Type B pancreatic cell (in vitro differentiated cells): ENCODE data around the gene STAG1. TPM values are rescaled to one million over a fixed set of nuclear protein-coding genes. Genes with fewer than 3 reads are reported as not detected.
A peak's percentile ranks its signal among the peaks of the same experiment; 100 is the strongest.
"Not testable (repeated sequence)": the region's sequence is repeated elsewhere in the genome, so short reads cannot be mapped to it uniquely, and the experiment has no call there.

Source experiments
- DNase-seq: peaks from one replicate; pipeline ENCODE4 v3.0.0; 2021; ENCODE audit warnings: mixed read lengths; ENCODE audit not compliant: unreplicated experiment; ENCODE audit errors: extremely low spot score
- H3K27ac Mint-ChIP-seq: 2 replicates; pipeline ENCODE4 v1.8.0; 2021; ENCODE audit warnings: mild to moderate bottlenecking, mixed read lengths
- H3K27me3 Mint-ChIP-seq: 2 replicates; pipeline ENCODE4 v1.8.0; 2021; ENCODE audit warnings: mixed read lengths
- H3K36me3 Mint-ChIP-seq: 2 replicates; pipeline ENCODE4 v1.8.0; 2021; ENCODE audit warnings: mixed read lengths
- H3K4me1 Mint-ChIP-seq: one replicate; pipeline ENCODE4 v1.8.0; 2021; ENCODE audit warnings: mixed read lengths; ENCODE audit not compliant: unreplicated experiment
- H3K4me3 Mint-ChIP-seq: 2 replicates; pipeline ENCODE4 v1.8.0; 2021; ENCODE audit warnings: mild to moderate bottlenecking, mixed read lengths
- H3K9me3 Mint-ChIP-seq: 2 replicates; pipeline ENCODE4 v1.8.0; 2021; ENCODE audit warnings: mixed read lengths
- CTCF ChIP-seq: fragments of 200-600 bp; sonication (generic); conservative IDR thresholded peaks from 2 replicates; pipeline ENCODE4 v1.5.0; 2021; ENCODE audit warnings: antibody characterized with exemption, mild to moderate bottlenecking
- total RNA-seq: library from RNA; stranded (reverse); gene quantifications from 2 replicates; pipeline ENCODE4 v1.2.1, GENCODE V29; 2021; ENCODE audit warnings: low replicate concordance

The STAG1 gene
- total RNA-seq, 1 donor from 2014 or later: 45.5 TPM

GRCh38 chr3:136346486-136346885 lies 405.7 kb downstream of the STAG1 start:
- H3K27me3 Mint-ChIP-seq: no peaks in the 10 kb centered on the region
- no peak for TF ChIP-seq CTCF
- H3K36me3 Mint-ChIP-seq: peaks cover 20% of the 10 kb centered on the region

GRCh38 chr3:136343873-136344555 lies 408.2 kb downstream of the STAG1 start:
- Mint-ChIP-seq H3K4me3 (no peak overlapping the region), H3K4me1 (peaks cover 6% of the 10 kb centered on the region), H3K36me3 (peaks cover 36% of the 10 kb centered on the region), H3K9me3 (no peaks in the 10 kb centered on the region), H3K27me3 (no peaks in the 10 kb centered on the region), H3K27ac (peak overlapping the region; percentile 46)
- DNase-seq: no peak
- TF ChIP-seq CTCF: no peak

More at GRCh38 chr3:136346486-136346885, 405.7 kb downstream of the STAG1 start:
- Mint-ChIP-seq H3K9me3 (no peaks in the 10 kb centered on the region), H3K4me1 (peaks cover 6% of the 10 kb centered on the region), H3K27ac (no peak overlapping the region), H3K4me3 (no peak overlapping the region)
- no peak for DNase-seq

- Mint-ChIP-seq H3K9me3 (no peaks in the 10 kb centered on the region), H3K27ac (peak overlapping the region; percentile 46)
- DNase-seq: no peak
Observed at GRCh38 chr3:136343446-136343845, 408.7 kb downstream of the STAG1 start.

GRCh38 chr3:136336329-136337100 lies 415.7 kb downstream of the STAG1 start:
- Mint-ChIP-seq H3K4me3 (no peak overlapping the region), H3K27me3 (no peaks in the 10 kb centered on the region), H3K36me3 (peaks cover 56% of the 10 kb centered on the region), H3K27ac (no peak overlapping the region), H3K9me3 (no peaks in the 10 kb centered on the region), H3K4me1 (no peaks in the 10 kb centered on the region)
- no peak for DNase-seq
- TF ChIP-seq CTCF: no peak

More at GRCh38 chr3:136343446-136343845, 408.7 kb downstream of the STAG1 start:
- Mint-ChIP-seq H3K4me3 (no peak overlapping the region), H3K36me3 (peaks cover 37% of the 10 kb centered on the region), H3K27me3 (no peaks in the 10 kb centered on the region), H3K4me1 (peaks cover 6% of the 10 kb centered on the region)
- no peak for TF ChIP-seq CTCF

GRCh38 chr3:136334726-136335125 lies 417.5 kb downstream of the STAG1 start:
- not testable (repeated sequence) for H3K27ac Mint-ChIP-seq, H3K27me3 Mint-ChIP-seq, H3K4me1 Mint-ChIP-seq, H3K9me3 Mint-ChIP-seq, H3K4me3 Mint-ChIP-seq, DNase-seq
- peaks cover 41% of the 10 kb centered on the region for H3K36me3 Mint-ChIP-seq

- no peak overlapping the region for H3K4me3 Mint-ChIP-seq
- no peaks in the 10 kb centered on the region for H3K27me3 Mint-ChIP-seq
- no peak for TF ChIP-seq CTCF
- H3K4me1 Mint-ChIP-seq: no peaks in the 10 kb centered on the region
- H3K9me3 Mint-ChIP-seq: no peaks in the 10 kb centered on the region
- no peak overlapping the region for H3K27ac Mint-ChIP-seq
- no peak for DNase-seq
- peaks cover 37% of the 10 kb centered on the region for H3K36me3 Mint-ChIP-seq
Observed at GRCh38 chr3:136334209-136334608, 418.0 kb downstream of the STAG1 start.
